Gastrocnemius medialis (tissue), 4 donors: ENCODE data around the gene GCN1.

Experiments used
- POLR2A ChIP-seq, 2 donors: fragments of 450-650 bp; IDR thresholded peaks; one replicate each; pipeline ENCODE4 v1.6.1; 2017; ENCODE audit warnings: antibody characterized with exemption in 2 of 2, mild to moderate bottlenecking in 2 of 2, moderate library complexity in 2 of 2
- TF ChIP-seq, protein P1 (sequence below), 5 experiments: fragments of 450-650 bp in 3 of 5; fragments of 200-600 bp in 2 of 5; sonication (generic) in 2 of 5; IDR thresholded peaks in 4 of 5; conservative IDR thresholded peaks in 1 of 5; 1 replicate in 4 of 5; 2 replicates in 1 of 5; pipeline ENCODE4 v1.5.1; 2016 to 2019; ENCODE audit warnings: antibody characterized with exemption in 5 of 5, mild to moderate bottlenecking in 3 of 5, moderate library complexity in 3 of 5

DNA sequence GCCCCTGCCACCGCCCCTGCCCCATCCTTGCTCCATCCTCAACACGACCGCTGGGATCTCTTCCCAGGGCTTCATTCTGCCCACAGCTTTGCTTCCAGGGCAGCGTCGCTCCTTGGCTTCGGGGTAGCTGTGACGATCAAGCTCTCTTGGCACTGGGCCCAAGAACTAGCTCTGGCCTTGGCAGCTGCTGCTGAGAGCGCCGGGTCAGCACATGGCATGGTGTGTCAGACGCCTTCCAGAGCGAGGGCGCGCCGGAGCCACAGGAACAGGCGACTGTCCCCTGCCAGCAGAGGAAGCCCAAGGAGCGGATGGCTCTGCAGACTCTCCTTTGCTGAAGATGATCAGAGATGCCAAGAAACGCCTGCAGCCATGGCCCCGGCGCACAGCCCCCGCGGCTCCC is 93.9 kb downstream of the GCN1 start:
- no peak for TF ChIP-seq POLR2A (IDR thresholded peaks at IDR 0.05)
- TF ChIP-seq, protein P1, sequence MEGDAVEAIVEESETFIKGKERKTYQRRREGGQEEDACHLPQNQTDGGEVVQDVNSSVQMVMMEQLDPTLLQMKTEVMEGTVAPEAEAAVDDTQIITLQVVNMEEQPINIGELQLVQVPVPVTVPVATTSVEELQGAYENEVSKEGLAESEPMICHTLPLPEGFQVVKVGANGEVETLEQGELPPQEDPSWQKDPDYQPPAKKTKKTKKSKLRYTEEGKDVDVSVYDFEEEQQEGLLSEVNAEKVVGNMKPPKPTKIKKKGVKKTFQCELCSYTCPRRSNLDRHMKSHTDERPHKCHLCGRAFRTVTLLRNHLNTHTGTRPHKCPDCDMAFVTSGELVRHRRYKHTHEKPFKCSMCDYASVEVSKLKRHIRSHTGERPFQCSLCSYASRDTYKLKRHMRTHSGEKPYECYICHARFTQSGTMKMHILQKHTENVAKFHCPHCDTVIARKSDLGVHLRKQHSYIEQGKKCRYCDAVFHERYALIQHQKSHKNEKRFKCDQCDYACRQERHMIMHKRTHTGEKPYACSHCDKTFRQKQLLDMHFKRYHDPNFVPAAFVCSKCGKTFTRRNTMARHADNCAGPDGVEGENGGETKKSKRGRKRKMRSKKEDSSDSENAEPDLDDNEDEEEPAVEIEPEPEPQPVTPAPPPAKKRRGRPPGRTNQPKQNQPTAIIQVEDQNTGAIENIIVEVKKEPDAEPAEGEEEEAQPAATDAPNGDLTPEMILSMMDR (IDR thresholded peaks at IDR 0.05 in 4 of 5, conservative IDR thresholded peaks at IDR 0.05 in 1 of 5) = no peak
